HEK293T (cell line): ENCODE data around the gene MFN1.

Experiments
- ELF4 ChIP-seq: fragments of 450-650 bp; IDR thresholded peaks from 2 replicates; pipeline ENCODE4 v1.6.1; 2017; ENCODE audit warnings: antibody characterized with exemption
- FOXM1 ChIP-seq: fragments of 450-650 bp; IDR thresholded peaks from 2 replicates; pipeline ENCODE4 v1.6.1; 2017; ENCODE audit warnings: mild to moderate bottlenecking, borderline replicate concordance
- SUZ12 ChIP-seq: fragments of 450-650 bp; IDR thresholded peaks from 2 replicates; pipeline ENCODE4 v1.6.1; 2016; ENCODE audit warnings: mild to moderate bottlenecking
- TARDBP ChIP-seq: fragments of 450-650 bp; IDR thresholded peaks from 2 replicates; pipeline ENCODE4 v1.6.1; 2016

- TF ChIP-seq ELF4 = no peak
- TF ChIP-seq FOXM1 = no peak
- no peak for TF ChIP-seq TARDBP
- no peak for TF ChIP-seq SUZ12
Measured at GRCh38 chr3:179318876-179319275, 28.6 kb upstream of the MFN1 start.
